Ascending aorta (tissue), 2 donors: ENCODE results near the gene ARHGAP24. TPM values are rescaled to one million over a fixed set of nuclear protein-coding genes. Genes with fewer than 3 reads are reported as not detected.

Source experiments
- DNase-seq, 2 donors: peaks; one replicate each; pipeline ENCODE4 v3.0.0-alpha.2; 2019; ENCODE audit warnings: low spot score in 2 of 2
- H3K27ac ChIP-seq, 2 donors: fragments of 200-600 bp; sonication (generic); one replicate each; pipeline ENCODE4 v1.5.1; 2016 to 2017; ENCODE audit warnings: mild to moderate bottlenecking in 1 of 2
- H3K27me3 ChIP-seq: fragments of 200-600 bp; sonication (generic); one replicate; pipeline ENCODE4 v1.5.1; 2017
- H3K36me3 ChIP-seq, 2 donors: fragments of 200-600 bp; sonication (generic); one replicate each; pipeline ENCODE4 v1.5.1; 2016
- H3K4me1 ChIP-seq, 2 donors: fragments of 200-600 bp; sonication (generic); one replicate each; pipeline ENCODE4 v1.5.1; 2016 to 2017; ENCODE audit warnings: mild to moderate bottlenecking in 1 of 2
- H3K4me3 ChIP-seq, 2 donors: fragments of 200-600 bp; sonication (generic); one replicate each; pipeline ENCODE4 v1.5.1; 2016 to 2017; ENCODE audit warnings: mild to moderate bottlenecking in 1 of 2
- H3K9me3 ChIP-seq, 2 donors: fragments of 200-600 bp; sonication (generic); one replicate each; pipeline ENCODE4 v1.5.1; 2016
- CTCF ChIP-seq, 3 experiments: fragments of 200-600 bp in 2 of 3; fragments of 450-650 bp in 1 of 3; sonication (generic) in 2 of 3; IDR thresholded peaks; one replicate each; pipeline ENCODE4 v1.5.1; 2016 to 2019; ENCODE audit warnings: antibody characterized with exemption in 3 of 3, mild to moderate bottlenecking in 1 of 3, moderate library complexity in 1 of 3
- intact Hi-C: fragments of 100-400 bp; cut with DNase I; formaldehyde crosslinking; loops from one replicate; pipeline ENCODE4 v1.15.1; 2023
- total RNA-seq: library from RNA; depleted of rRNA; stranded (reverse); fragments of >200 nt; gene quantifications from one replicate; pipeline ENCODE4 v1.1.0, GENCODE V29; 2016

Gene ARHGAP24
- total RNA-seq, 1 donor from 2014 or later: 13.9 TPM

GRCh38 chr4:85617202-85617601 is 142.3 kb downstream of the ARHGAP24 start:
- Histone ChIP-seq H3K4me1 (no peaks in the 10 kb centered on the region), H3K27me3 (no peaks in the 10 kb centered on the region), H3K4me3 (no peak overlapping the region), H3K27ac (no peak overlapping the region), H3K9me3 (no peaks in the 10 kb centered on the region), H3K36me3 (no peaks in the 10 kb centered on the region)
- intact Hi-C loops: no loop called here
- no peak for DNase-seq
- TF ChIP-seq CTCF (IDR thresholded peaks at IDR 0.05): no peak

GRCh38 chr4:85632981-85633380 is 158.0 kb downstream of the ARHGAP24 start:
- no peak for TF ChIP-seq CTCF (IDR thresholded peaks at IDR 0.05)

GRCh38 chr4:85637778-85638177 is 162.8 kb downstream of the ARHGAP24 start:
- Histone ChIP-seq H3K36me3 (no peaks in the 10 kb centered on the region), H3K4me3 (no peak overlapping the region), H3K4me1 (no peaks in the 10 kb centered on the region), H3K27me3 (no peaks in the 10 kb centered on the region), H3K27ac (no peak overlapping the region), H3K9me3 (no peaks in the 10 kb centered on the region)
- intact Hi-C loops: no loop called here
- DNase-seq: no peak
- TF ChIP-seq CTCF (IDR thresholded peaks at IDR 0.05): no peak

More at GRCh38 chr4:85632981-85633380, 158.0 kb downstream of the ARHGAP24 start:
- H3K27me3 ChIP-seq: no peaks in the 10 kb centered on the region
- H3K4me1 ChIP-seq: no peaks in the 10 kb centered on the region
- H3K27ac ChIP-seq: no peak overlapping the region
- no peak overlapping the region for H3K4me3 ChIP-seq
- peaks cover 0 to 12% of the 10 kb centered on the region in 2 donors for H3K9me3 ChIP-seq
- intact Hi-C loops: no loop called here
- DNase-seq: no peak
- no peaks in the 10 kb centered on the region for H3K36me3 ChIP-seq

- no peak overlapping the region for H3K27ac ChIP-seq
- no peak for TF ChIP-seq CTCF (IDR thresholded peaks at IDR 0.05)
- no peaks in the 10 kb centered on the region for H3K36me3 ChIP-seq
- DNase-seq: no peak
- no peaks in the 10 kb centered on the region for H3K9me3 ChIP-seq
- H3K4me3 ChIP-seq: no peak overlapping the region
- intact Hi-C loops: no loop called here
- no peaks in the 10 kb centered on the region for H3K4me1 ChIP-seq
- no peaks in the 10 kb centered on the region for H3K27me3 ChIP-seq
Measured at GRCh38 chr4:85639946-85640345, 165.0 kb downstream of the ARHGAP24 start.

GRCh38 chr4:85642356-85643100 is 167.6 kb downstream of the ARHGAP24 start:
- intact Hi-C loops: no loop called here
- H3K4me1 ChIP-seq: no peaks in the 10 kb centered on the region
- H3K9me3 ChIP-seq: no peaks in the 10 kb centered on the region
- no peak overlapping the region for H3K4me3 ChIP-seq
- no peak for DNase-seq
- H3K27me3 ChIP-seq: no peaks in the 10 kb centered on the region
- H3K36me3 ChIP-seq: no peaks in the 10 kb centered on the region
- no peak overlapping the region for H3K27ac ChIP-seq
- no peak for TF ChIP-seq CTCF (IDR thresholded peaks at IDR 0.05)
